Measurements from ENCODE around the gene TRIP12. TPM values are rescaled to one million over a fixed set of nuclear protein-coding genes. Genes with fewer than 3 reads are reported as not detected.
"Not testable (repeated sequence)": the region's sequence is repeated elsewhere in the genome, so short reads cannot be mapped to it uniquely, and the experiment has no call there.

TRIP12 gene
- total RNA-seq, 4 donors from 2014 or later: 112 to 156 (median 129) TPM

GRCh38 chr2:229925201-229925600 lies 3.4 kb upstream of the TRIP12 start:
- intact Hi-C loops (cut with DNase I; ENCODE audit: low total_unique reads): no loop called here
- DNase-seq (ENCODE audit: low spot score in 2 of 2): no peak
- H3K4me3 ChIP-seq (ENCODE audit: low read depth, poor library complexity, severe bottlenecking): no peak overlapping the region
- TF ChIP-seq POLR2A (IDR thresholded peaks at IDR 0.05) (no peak), CTCF (IDR thresholded peaks at IDR 0.05) (no peak)

GRCh38 chr2:229924541-229924940 lies 2.7 kb upstream of the TRIP12 start:
- H3K4me3 ChIP-seq (ENCODE audit: low read depth, poor library complexity, severe bottlenecking); DNase-seq (ENCODE audit: low spot score in 2 of 2); intact Hi-C loops (cut with DNase I; ENCODE audit: low total_unique reads): not testable (repeated sequence)
- WGBS, 2 donors: 98 to 99% methylated on average over 10 of the region's 10 CpGs

- TF ChIP-seq CTCF (IDR thresholded peaks at IDR 0.05) (no peak), POLR2A (IDR thresholded peaks at IDR 0.05) (no peak)
- 0 to 1% methylated on average over 54 to 58 of the region's 61 CpGs for WGBS, 2 donors
- DNase-seq (ENCODE audit: low spot score in 2 of 2): peak in 1 of 2 donors; percentile 88
- intact Hi-C loops (cut with DNase I; ENCODE audit: low total_unique reads): no loop called here
- H3K4me3 ChIP-seq (ENCODE audit: low read depth, poor library complexity, severe bottlenecking): peak within 1 kb of the TSS; percentile 79
Measured at GRCh38 chr2:229922449-229923386, 909 bp upstream of the TRIP12 start, which contains the start of gene FBXO36. FBXO36 (plus strand) TSS chr2:229922503; CDS start chr2:229922514, 11 bp downstream.

- H3K4me3 ChIP-seq (ENCODE audit: low read depth, poor library complexity, severe bottlenecking): peak overlapping the region; percentile 79
- intact Hi-C loops (cut with DNase I; ENCODE audit: low total_unique reads): no loop called here
- WGBS, 2 donors: 0 to 1% methylated on average over 56 of the region's 60 CpGs
Measured at GRCh38 chr2:229921101-229921891, 513 bp downstream of the TRIP12 start.

GRCh38 chr2:229920011-229920641 lies 1.7 kb downstream of the TRIP12 start:
- 2 to 4% methylated on average over 20 of the region's 20 CpGs for WGBS, 2 donors
- TF ChIP-seq CTCF (IDR thresholded peaks at IDR 0.05): no peak
- H3K4me3 ChIP-seq (ENCODE audit: low read depth, poor library complexity, severe bottlenecking): no peak overlapping the region
- intact Hi-C loops (cut with DNase I; ENCODE audit: low total_unique reads): no loop called here
- no peak for DNase-seq (ENCODE audit: low spot score in 2 of 2)

More at GRCh38 chr2:229921101-229921891, 513 bp downstream of the TRIP12 start:
- TF ChIP-seq POLR2A (IDR thresholded peaks at IDR 0.05): no peak
- no peak for TF ChIP-seq CTCF (IDR thresholded peaks at IDR 0.05)
- DNase-seq (ENCODE audit: low spot score in 2 of 2): peak; percentile 73 to 93
